ENCODE results near the gene LIPJ.

DNA sequence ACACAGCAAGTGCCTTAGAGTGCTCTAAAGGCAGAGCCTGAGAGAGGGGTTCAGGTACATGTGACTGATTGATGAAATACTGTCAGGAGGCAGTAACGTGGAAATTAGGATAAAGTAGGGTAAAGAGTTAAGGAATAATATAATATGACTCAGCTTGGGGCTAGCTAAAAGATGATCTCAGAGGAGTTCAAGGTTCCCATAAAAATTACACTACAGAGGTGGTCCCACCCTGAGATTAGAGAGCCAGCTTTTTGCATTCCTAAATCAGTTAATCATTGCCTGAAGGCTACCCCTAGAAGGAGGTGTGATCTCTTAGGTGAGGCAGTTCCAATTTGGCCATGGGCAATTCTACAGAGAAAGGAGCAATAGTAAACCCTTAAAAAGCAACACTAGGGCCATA lies 5.8 kb downstream of the LIPJ start:
- TF ChIP-seq, protein P1, sequence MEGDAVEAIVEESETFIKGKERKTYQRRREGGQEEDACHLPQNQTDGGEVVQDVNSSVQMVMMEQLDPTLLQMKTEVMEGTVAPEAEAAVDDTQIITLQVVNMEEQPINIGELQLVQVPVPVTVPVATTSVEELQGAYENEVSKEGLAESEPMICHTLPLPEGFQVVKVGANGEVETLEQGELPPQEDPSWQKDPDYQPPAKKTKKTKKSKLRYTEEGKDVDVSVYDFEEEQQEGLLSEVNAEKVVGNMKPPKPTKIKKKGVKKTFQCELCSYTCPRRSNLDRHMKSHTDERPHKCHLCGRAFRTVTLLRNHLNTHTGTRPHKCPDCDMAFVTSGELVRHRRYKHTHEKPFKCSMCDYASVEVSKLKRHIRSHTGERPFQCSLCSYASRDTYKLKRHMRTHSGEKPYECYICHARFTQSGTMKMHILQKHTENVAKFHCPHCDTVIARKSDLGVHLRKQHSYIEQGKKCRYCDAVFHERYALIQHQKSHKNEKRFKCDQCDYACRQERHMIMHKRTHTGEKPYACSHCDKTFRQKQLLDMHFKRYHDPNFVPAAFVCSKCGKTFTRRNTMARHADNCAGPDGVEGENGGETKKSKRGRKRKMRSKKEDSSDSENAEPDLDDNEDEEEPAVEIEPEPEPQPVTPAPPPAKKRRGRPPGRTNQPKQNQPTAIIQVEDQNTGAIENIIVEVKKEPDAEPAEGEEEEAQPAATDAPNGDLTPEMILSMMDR (conservative IDR thresholded peaks at IDR 0.05 in 1 of 2, IDR thresholded peaks at IDR 0.05 in 1 of 2; ENCODE audit: low read depth in 1 of 2, low read length in 2 of 2) = no peak
- TF ChIP-seq EZH2 (IDR thresholded peaks at IDR 0.05; ENCODE audit: low read length, missing control alignments) = no peak
